ENCODE data around the gene OR51B5.

DNA sequence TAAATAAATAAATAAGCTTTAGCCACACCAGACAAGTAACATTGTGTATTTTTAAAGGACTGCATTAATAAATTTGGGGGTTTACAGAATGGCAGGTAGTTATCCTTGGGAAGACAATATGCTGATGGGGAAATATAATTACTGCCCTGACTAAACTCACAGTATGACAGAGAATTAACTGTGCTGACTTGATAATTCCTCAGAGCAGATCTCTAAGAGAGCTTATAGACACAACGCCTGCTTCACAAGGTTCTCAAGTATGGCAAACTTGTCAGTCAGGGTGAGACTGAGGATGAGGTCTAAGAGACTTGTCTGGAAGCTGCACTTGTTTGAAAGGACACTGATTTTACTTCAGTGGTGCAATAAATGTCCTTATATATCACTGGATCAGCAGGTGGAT is 44.9 kb downstream of the OR51B5 start:
- TF ChIP-seq, protein P1, sequence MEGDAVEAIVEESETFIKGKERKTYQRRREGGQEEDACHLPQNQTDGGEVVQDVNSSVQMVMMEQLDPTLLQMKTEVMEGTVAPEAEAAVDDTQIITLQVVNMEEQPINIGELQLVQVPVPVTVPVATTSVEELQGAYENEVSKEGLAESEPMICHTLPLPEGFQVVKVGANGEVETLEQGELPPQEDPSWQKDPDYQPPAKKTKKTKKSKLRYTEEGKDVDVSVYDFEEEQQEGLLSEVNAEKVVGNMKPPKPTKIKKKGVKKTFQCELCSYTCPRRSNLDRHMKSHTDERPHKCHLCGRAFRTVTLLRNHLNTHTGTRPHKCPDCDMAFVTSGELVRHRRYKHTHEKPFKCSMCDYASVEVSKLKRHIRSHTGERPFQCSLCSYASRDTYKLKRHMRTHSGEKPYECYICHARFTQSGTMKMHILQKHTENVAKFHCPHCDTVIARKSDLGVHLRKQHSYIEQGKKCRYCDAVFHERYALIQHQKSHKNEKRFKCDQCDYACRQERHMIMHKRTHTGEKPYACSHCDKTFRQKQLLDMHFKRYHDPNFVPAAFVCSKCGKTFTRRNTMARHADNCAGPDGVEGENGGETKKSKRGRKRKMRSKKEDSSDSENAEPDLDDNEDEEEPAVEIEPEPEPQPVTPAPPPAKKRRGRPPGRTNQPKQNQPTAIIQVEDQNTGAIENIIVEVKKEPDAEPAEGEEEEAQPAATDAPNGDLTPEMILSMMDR (conservative IDR thresholded peaks at IDR 0.05; ENCODE audit: low read length) = no peak
- no peak for TF ChIP-seq EZH2phosphoT487 (IDR thresholded peaks at IDR 0.05; ENCODE audit: borderline replicate concordance, low read depth, low read length)
